22Rv1 (cell line): ENCODE data around the gene TIRAP.

Experiments used
- CTCF ChIP-seq: fragments of 450-650 bp; IDR thresholded peaks from 2 replicates; pipeline ENCODE4 v1.5.1; 2017; ENCODE audit warnings: mild to moderate bottlenecking
- ZFX ChIP-seq: fragments of 450-650 bp; IDR thresholded peaks from 2 replicates; pipeline ENCODE4 v1.6.1; 2017; ENCODE audit warnings: antibody characterized with exemption, borderline replicate concordance

GRCh38 chr11:126335463-126335760 is 52.5 kb downstream of the TIRAP start:
- TF ChIP-seq CTCF = no peak
- TF ChIP-seq ZFX = no peak
